WTC11 (cell line): ENCODE results near the gene SUCLA2. TPM values are rescaled to one million over a fixed set of nuclear protein-coding genes. Genes with fewer than 3 reads are reported as not detected.

ENCODE experiments used
- ATAC-seq: fragments of 200-7000 bp; cut with Tn5 transposase; 2 replicates; pipeline ENCODE4 v1.10.0; 2021; ENCODE audit warnings: mild to moderate bottlenecking, moderate library complexity
- Bru-seq: library from RNA; stranded (reverse); fragments of 400-500 nt; gene quantifications from one replicate; lab custom pipeline; 2021; lab: Mats Ljungman, UMichigan
- CTCF ChIA-PET: fragments of 300-600 bp; sonication (Branson Sonifier 250); formaldehyde crosslinking; loops from one replicate; lab custom pipeline; 2021; ENCODE audit warnings: antibody characterized with exemption; lab: Charles Lee
- POLR2A ChIA-PET: fragments of 350-600 bp; sonication (Branson Sonifier 250); formaldehyde crosslinking; loops from one replicate; lab custom pipeline; 2021; ENCODE audit warnings: antibody characterized with exemption; lab: Charles Lee
- DNase-seq: peaks from one replicate; pipeline ENCODE4 v3.0.0; 2021; ENCODE audit warnings: low spot score
- H3K27ac Mint-ChIP-seq: 2 replicates; pipeline ENCODE4 v1.8.0; 2021; ENCODE audit warnings: mixed read lengths
- H3K27me3 Mint-ChIP-seq: 2 replicates; pipeline ENCODE4 v1.8.0; 2021; ENCODE audit warnings: low read depth, mild to moderate bottlenecking, moderate library complexity, mixed read lengths
- H3K36me3 Mint-ChIP-seq: 2 replicates; pipeline ENCODE4 v1.8.0; 2021; ENCODE audit warnings: mixed read lengths
- H3K4me1 Mint-ChIP-seq: 2 replicates; pipeline ENCODE4 v1.8.0; 2022; ENCODE audit warnings: mixed read lengths
- H3K4me3 Mint-ChIP-seq: 2 replicates; pipeline ENCODE4 v1.8.0; 2021; ENCODE audit warnings: mild to moderate bottlenecking, moderate library complexity, mixed read lengths
- H3K9me3 Mint-ChIP-seq: 2 replicates; pipeline ENCODE4 v1.8.0; 2021; ENCODE audit warnings: mixed read lengths
- AFF4 ChIP-seq: sonication (generic); formaldehyde crosslinking; IDR thresholded peaks from 2 replicates; pipeline ENCODE4 v1.8.1; 2023; ENCODE audit warnings: mild to moderate bottlenecking, missing genetic modification reagents, borderline replicate concordance
- CREB1 ChIP-seq: sonication (generic); formaldehyde crosslinking; IDR thresholded peaks from 2 replicates; pipeline ENCODE4 v1.8.0; 2023; ENCODE audit warnings: mild to moderate bottlenecking, missing genetic modification reagents
- CREM ChIP-seq: sonication (generic); formaldehyde crosslinking; IDR thresholded peaks from 2 replicates; pipeline ENCODE4 v1.8.1; 2022; ENCODE audit warnings: mild to moderate bottlenecking, missing genetic modification reagents, moderate library complexity
- ESRRA ChIP-seq: sonication (generic); formaldehyde crosslinking; IDR thresholded peaks from 2 replicates; pipeline ENCODE4 v1.8.1; 2022; ENCODE audit warnings: mild to moderate bottlenecking, missing genetic modification reagents, borderline replicate concordance
- FOXJ3 ChIP-seq: sonication (generic); formaldehyde crosslinking; IDR thresholded peaks from 2 replicates; pipeline ENCODE4 v1.9.0; 2021; ENCODE audit warnings: missing genetic modification reagents, mild to moderate bottlenecking, borderline replicate concordance
- FOXK1 ChIP-seq: sonication (generic); formaldehyde crosslinking; IDR thresholded peaks from 2 replicates; pipeline ENCODE4 v1.8.0; 2022; ENCODE audit warnings: mild to moderate bottlenecking, moderate library complexity, missing genetic modification reagents
- FOXP1 ChIP-seq: sonication (generic); formaldehyde crosslinking; IDR thresholded peaks from 2 replicates; pipeline ENCODE4 v1.8.0; 2022; ENCODE audit warnings: missing genetic modification reagents, mild to moderate bottlenecking, moderate library complexity, borderline replicate concordance
- GTF2I ChIP-seq: fragments of 250-450 bp; sonication (Bioruptor Pico); conservative IDR thresholded peaks from 2 replicates; pipeline ENCODE4 v1.4.0; 2021; ENCODE audit warnings: mild to moderate bottlenecking
- JAZF1 ChIP-seq: fragments of 250-450 bp; sonication (Bioruptor Pico); IDR thresholded peaks from 2 replicates; pipeline ENCODE4 v1.9.0; 2021; ENCODE audit warnings: moderate library complexity, mild to moderate bottlenecking, inconsistent platforms
- MAX ChIP-seq: sonication (generic); formaldehyde crosslinking; IDR thresholded peaks from 2 replicates; pipeline ENCODE4 v1.8.0; 2022; ENCODE audit warnings: mild to moderate bottlenecking, missing genetic modification reagents
- MXD4 ChIP-seq: fragments of 250-450 bp; sonication (Bioruptor Pico); IDR thresholded peaks from 2 replicates; pipeline ENCODE4 v1.8.0; 2021; ENCODE audit warnings: mild to moderate bottlenecking, moderate library complexity, borderline replicate concordance
- NFATC4 ChIP-seq: fragments of 250-450 bp; sonication (Bioruptor Pico); IDR thresholded peaks from 2 replicates; pipeline ENCODE4 v1.9.0; 2021; ENCODE audit warnings: mild to moderate bottlenecking
- NFE2L1 ChIP-seq: sonication (generic); formaldehyde crosslinking; IDR thresholded peaks from 2 replicates; pipeline ENCODE4 v1.8.1; 2023; ENCODE audit warnings: missing genetic modification reagents
- PREB ChIP-seq: sonication (generic); formaldehyde crosslinking; IDR thresholded peaks from 2 replicates; pipeline ENCODE4 v1.8.1; 2022; ENCODE audit warnings: mild to moderate bottlenecking, missing genetic modification reagents, moderate library complexity, borderline replicate concordance
- RELA ChIP-seq: sonication (generic); formaldehyde crosslinking; IDR thresholded peaks from 2 replicates; pipeline ENCODE4 v1.8.1; 2022; ENCODE audit warnings: missing genetic modification reagents, mild to moderate bottlenecking, borderline replicate concordance
- SMAD4 ChIP-seq: sonication (generic); formaldehyde crosslinking; IDR thresholded peaks from 2 replicates; pipeline ENCODE4 v1.8.0; 2022; ENCODE audit warnings: mild to moderate bottlenecking, missing genetic modification reagents
- SP1 ChIP-seq: sonication (generic); formaldehyde crosslinking; conservative IDR thresholded peaks from 2 replicates; pipeline ENCODE4 v1.8.1; 2022; ENCODE audit warnings: missing genetic modification reagents
- TEAD1 ChIP-seq: sonication (generic); formaldehyde crosslinking; IDR thresholded peaks from 2 replicates; pipeline ENCODE4 v1.8.0; 2022; ENCODE audit warnings: mild to moderate bottlenecking, missing genetic modification reagents
- TEAD4 ChIP-seq: sonication (generic); formaldehyde crosslinking; IDR thresholded peaks from 2 replicates; pipeline ENCODE4 v1.8.0; 2022; ENCODE audit warnings: mild to moderate bottlenecking, missing genetic modification reagents
- ZNF138 ChIP-seq: sonication (generic); formaldehyde crosslinking; conservative IDR thresholded peaks from 2 replicates; pipeline ENCODE4 v1.8.1; 2022; ENCODE audit warnings: mild to moderate bottlenecking, moderate library complexity, missing genetic modification reagents
- ZNF416 ChIP-seq: fragments of 250-450 bp; sonication (Bioruptor Pico); IDR thresholded peaks from 2 replicates; pipeline ENCODE4 v1.9.0; 2021; ENCODE audit warnings: mild to moderate bottlenecking, inconsistent platforms
- ZNF425 ChIP-seq: fragments of 250-450 bp; sonication (Bioruptor Pico); conservative IDR thresholded peaks from 2 replicates; pipeline ENCODE4 v1.9.0; 2021; ENCODE audit warnings: mild to moderate bottlenecking
- ZNF671 ChIP-seq: fragments of 250-450 bp; sonication (Bioruptor Pico); IDR thresholded peaks from 2 replicates; pipeline ENCODE4 v1.8.0; 2021; ENCODE audit warnings: mild to moderate bottlenecking
- long read RNA-seq, 3 experiments: library from RNA in 1 of 3; library from capped mRNA in 1 of 3; library from polyadenylated mRNA in 1 of 3; unstranded in 2 of 3; stranded (forward) in 1 of 3; transcript quantifications; one replicate each; pipeline ENCODE4 v2.0.0, GENCODE V29; 2021
- total RNA-seq: library from RNA; stranded (reverse); gene quantifications from 3 replicates; pipeline ENCODE4 v1.2.3, GENCODE V29; 2021
- TF ChIP-seq, protein P1 (sequence below): fragments of 250-450 bp; sonication (Bioruptor Pico); IDR thresholded peaks from 2 replicates; pipeline ENCODE4 v1.9.0; 2021; ENCODE audit warnings: mild to moderate bottlenecking, borderline replicate concordance

SUCLA2 gene
- total RNA-seq (47.6 to 66.8 TPM (median 51.1 TPM) in 3 replicates), Bru-seq, nascent RNA (percentile 77 among the genes with signal in this experiment)
- long read RNA-seq, experiment 1, transcript SUCLA2-219 (11 exons, 2,111 nt) = major isoform, 363 of 423 reads
- long read RNA-seq, experiment 1, partial matches to known transcripts = 19 of 423 reads
- long read RNA-seq, experiment 1, other reads (novel, unspliced or antisense) = 35 of 423 reads
- long read RNA-seq, experiment 2, transcript SUCLA2-219 (11 exons, 2,111 nt) = major isoform, 59 of 109 reads
- long read RNA-seq, experiment 2, partial matches to known transcripts = 17 of 109 reads
- long read RNA-seq, experiment 2, other reads (novel, unspliced or antisense) = 30 of 109 reads
- long read RNA-seq, experiment 3, transcript SUCLA2-219 (11 exons, 2,111 nt) = major isoform, 145 of 210 reads
- long read RNA-seq, experiment 3, partial matches to known transcripts = 46 of 210 reads
- long read RNA-seq, experiment 3, other reads (novel, unspliced or antisense) = 16 of 210 reads

DNA sequence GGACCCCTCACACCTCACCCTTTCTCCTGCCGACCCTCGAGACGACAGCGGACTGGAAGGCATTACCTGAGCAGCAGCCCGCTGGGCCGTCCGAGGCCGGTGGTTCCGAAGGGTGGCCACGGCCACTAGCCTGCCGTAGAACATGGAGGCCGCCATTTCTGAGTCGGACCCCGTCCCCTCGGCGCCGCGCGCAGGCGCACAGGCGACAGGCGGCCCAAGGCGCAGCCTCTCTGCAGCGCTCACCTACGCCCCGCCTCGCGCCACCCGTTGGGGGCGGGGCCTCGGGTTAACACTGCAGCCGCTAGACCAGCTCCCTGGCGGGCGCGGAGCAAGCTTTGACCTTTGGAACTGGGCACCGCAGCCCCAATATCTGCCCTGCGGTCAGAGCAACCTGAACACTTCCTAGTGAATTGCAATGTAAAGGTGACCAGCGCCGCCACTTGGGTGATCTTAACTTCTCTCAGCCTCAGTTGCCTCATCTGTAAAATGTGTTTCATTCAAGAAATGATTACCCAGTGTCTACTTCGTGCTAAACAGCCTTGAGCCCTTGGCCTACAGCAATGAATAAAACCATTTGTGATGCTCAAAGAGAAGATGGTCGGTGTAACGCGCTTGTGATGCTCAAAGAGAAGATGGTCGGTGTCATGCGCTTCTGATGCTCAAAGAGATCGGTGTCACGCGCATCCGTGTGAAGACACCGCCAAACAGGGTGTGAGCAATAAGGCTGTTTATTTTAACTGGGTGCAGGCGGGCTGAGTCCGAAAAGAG, at the start of gene SUCLA2:
SUCLA2 (minus strand) TSS at position 160 of the 768 bp plus-strand sequence; CDS start at position 156, 4 bp downstream.
- DNase-seq (peak; percentile 95), ATAC-seq (peak; percentile 97)
- peak within 1 kb of the TSS; percentile 79 for H3K4me3 Mint-ChIP-seq
- no peaks in the 10 kb centered on the region for H3K9me3 Mint-ChIP-seq
- H3K27me3 Mint-ChIP-seq = no peaks in the 10 kb centered on the region
- H3K4me1 Mint-ChIP-seq = peaks cover 52% of the 10 kb centered on the region
- peak within 1 kb of the TSS; percentile 97 for H3K27ac Mint-ChIP-seq
- H3K36me3 Mint-ChIP-seq = peaks cover 11% of the 10 kb centered on the region
- ChIA-PET POLR2A (interaction anchor here (1.8 kb wide), 1 partner anchor 36 kb away, joined by 10 read pairs; the partner anchor contains the start of gene NUDT15), CTCF (interaction anchor here (2.4 kb wide), 1 partner anchor 36 kb away, joined by 21 read pairs; the partner anchor contains the start of gene NUDT15)
- TF ChIP-seq PREB (CRISPR knock-in tag) (no peak), SMAD4 (CRISPR knock-in tag) (no peak), ZNF416 (CRISPR knock-in tag) (no peak), MAX (CRISPR knock-in tag) (peak; percentile 77), NFE2L1 (no peak), CREM (CRISPR knock-in tag) (no peak), NFATC4 (no peak), AFF4 (CRISPR knock-in tag) (no peak), TEAD1 (CRISPR knock-in tag) (peak; percentile 54; the same call in 1 of the 2 replicates), GTF2I (no peak), TEAD4 (no peak), JAZF1 (no peak), FOXJ3 (CRISPR knock-in tag) (no peak), FOXK1 (CRISPR knock-in tag) (no peak), ZNF425 (no peak), CREB1 (CRISPR knock-in tag) (no peak), ZNF671 (CRISPR knock-in tag) (no peak), FOXP1 (CRISPR knock-in tag) (no peak), ZNF138 (CRISPR knock-in tag) (peak; percentile 78), ESRRA (CRISPR knock-in tag) (0 out of 2 replicates have a peak, but pooled peaks have one; percentile 58), MXD4 (CRISPR knock-in tag) (no peak), RELA (CRISPR knock-in tag) (peak; percentile 84; the same call in 1 of the 2 replicates), SP1 (peak; percentile 64)
- TF ChIP-seq, protein P1, sequence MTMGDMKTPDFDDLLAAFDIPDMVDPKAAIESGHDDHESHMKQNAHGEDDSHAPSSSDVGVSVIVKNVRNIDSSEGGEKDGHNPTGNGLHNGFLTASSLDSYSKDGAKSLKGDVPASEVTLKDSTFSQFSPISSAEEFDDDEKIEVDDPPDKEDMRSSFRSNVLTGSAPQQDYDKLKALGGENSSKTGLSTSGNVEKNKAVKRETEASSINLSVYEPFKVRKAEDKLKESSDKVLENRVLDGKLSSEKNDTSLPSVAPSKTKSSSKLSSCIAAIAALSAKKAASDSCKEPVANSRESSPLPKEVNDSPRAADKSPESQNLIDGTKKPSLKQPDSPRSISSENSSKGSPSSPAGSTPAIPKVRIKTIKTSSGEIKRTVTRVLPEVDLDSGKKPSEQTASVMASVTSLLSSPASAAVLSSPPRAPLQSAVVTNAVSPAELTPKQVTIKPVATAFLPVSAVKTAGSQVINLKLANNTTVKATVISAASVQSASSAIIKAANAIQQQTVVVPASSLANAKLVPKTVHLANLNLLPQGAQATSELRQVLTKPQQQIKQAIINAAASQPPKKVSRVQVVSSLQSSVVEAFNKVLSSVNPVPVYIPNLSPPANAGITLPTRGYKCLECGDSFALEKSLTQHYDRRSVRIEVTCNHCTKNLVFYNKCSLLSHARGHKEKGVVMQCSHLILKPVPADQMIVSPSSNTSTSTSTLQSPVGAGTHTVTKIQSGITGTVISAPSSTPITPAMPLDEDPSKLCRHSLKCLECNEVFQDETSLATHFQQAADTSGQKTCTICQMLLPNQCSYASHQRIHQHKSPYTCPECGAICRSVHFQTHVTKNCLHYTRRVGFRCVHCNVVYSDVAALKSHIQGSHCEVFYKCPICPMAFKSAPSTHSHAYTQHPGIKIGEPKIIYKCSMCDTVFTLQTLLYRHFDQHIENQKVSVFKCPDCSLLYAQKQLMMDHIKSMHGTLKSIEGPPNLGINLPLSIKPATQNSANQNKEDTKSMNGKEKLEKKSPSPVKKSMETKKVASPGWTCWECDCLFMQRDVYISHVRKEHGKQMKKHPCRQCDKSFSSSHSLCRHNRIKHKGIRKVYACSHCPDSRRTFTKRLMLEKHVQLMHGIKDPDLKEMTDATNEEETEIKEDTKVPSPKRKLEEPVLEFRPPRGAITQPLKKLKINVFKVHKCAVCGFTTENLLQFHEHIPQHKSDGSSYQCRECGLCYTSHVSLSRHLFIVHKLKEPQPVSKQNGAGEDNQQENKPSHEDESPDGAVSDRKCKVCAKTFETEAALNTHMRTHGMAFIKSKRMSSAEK (CRISPR knock-in tag) = no peak
